Body of pancreas (tissue), 4 donors: ENCODE data around the gene CMKLR1. TPM values are rescaled to one million over a fixed set of nuclear protein-coding genes. Genes with fewer than 3 reads are reported as not detected.

ENCODE experiments used
- ATAC-seq: fragments of 150-250 bp; one replicate; pipeline ENCODE4 v1.9.1; 2016
- DNase-seq, 4 donors: peaks; one replicate each; pipeline ENCODE4 v3.0.0-alpha.2; 2019
- H3K27ac ChIP-seq, 4 donors: fragments of 200-600 bp; sonication (generic); 1 replicate in 3 of 4; 2 replicates in 1 of 4; pipeline versions ENCODE4 v1.5.1 to v1.6.1; 2016 to 2019; ENCODE audit warnings: mild to moderate bottlenecking in 1 of 4, mixed read lengths in 1 of 4, moderate library complexity in 1 of 4
- H3K27me3 ChIP-seq, 2 donors: fragments of 200-600 bp; sonication (generic); one replicate each; pipeline ENCODE4 v1.6.0; 2016; ENCODE audit warnings: mild to moderate bottlenecking in 1 of 2
- H3K36me3 ChIP-seq, 2 donors: fragments of 200-600 bp; sonication (generic); replicated peaks in 1 of 2; 2 replicates each; pipeline ENCODE4 v1.5.1; 2016; ENCODE audit warnings: low read depth in 2 of 2; ENCODE audit not compliant: insufficient read depth in 1 of 2
- H3K4me1 ChIP-seq: fragments of 200-600 bp; sonication (generic); one replicate; pipeline ENCODE4 v1.6.0; 2016
- H3K4me3 ChIP-seq, 2 donors: fragments of 200-600 bp; sonication (generic); 1 replicate in 1 of 2; 2 replicates in 1 of 2; pipeline ENCODE4 v1.5.1; 2016 to 2019
- H3K9me3 ChIP-seq, 3 donors: fragments of 200-600 bp; sonication (generic); 1 replicate in 2 of 3; 2 replicates in 1 of 3; pipeline ENCODE4 v1.5.1; 2016
- POLR2A ChIP-seq, 3 donors: fragments of 450-650 bp; IDR thresholded peaks; one replicate each; pipeline ENCODE4 v1.6.1; 2016; ENCODE audit warnings: antibody characterized with exemption in 3 of 3, mild to moderate bottlenecking in 2 of 3
- WGBS, 2 donors: methylation state at CpG; one replicate each; pipeline ENCODE4 v1.1.5; 2017; 5-methylcytosine and 5-hydroxymethylcytosine counted together
- intact Hi-C: fragments of 100-400 bp; cut with DNase I; formaldehyde crosslinking; loops from one replicate; pipeline ENCODE4 v1.15.1; 2023
- total RNA-seq, 2 donors: library from RNA; depleted of rRNA; stranded (reverse); fragments of >200 nt; gene quantifications; one replicate each; pipeline ENCODE4 v1.1.0, GENCODE V29; 2016
- TF ChIP-seq, protein P1 (sequence below), 7 experiments: fragments of 450-650 bp in 4 of 7; fragments of 200-600 bp in 3 of 7; sonication (generic) in 3 of 7; IDR thresholded peaks; one replicate each; pipeline ENCODE4 v1.5.1; 2016 to 2019; ENCODE audit warnings: antibody characterized with exemption in 7 of 7

The CMKLR1 gene
- total RNA-seq, 2 donors from 2014 or later = 5.3 to 5.7 TPM

DNA sequence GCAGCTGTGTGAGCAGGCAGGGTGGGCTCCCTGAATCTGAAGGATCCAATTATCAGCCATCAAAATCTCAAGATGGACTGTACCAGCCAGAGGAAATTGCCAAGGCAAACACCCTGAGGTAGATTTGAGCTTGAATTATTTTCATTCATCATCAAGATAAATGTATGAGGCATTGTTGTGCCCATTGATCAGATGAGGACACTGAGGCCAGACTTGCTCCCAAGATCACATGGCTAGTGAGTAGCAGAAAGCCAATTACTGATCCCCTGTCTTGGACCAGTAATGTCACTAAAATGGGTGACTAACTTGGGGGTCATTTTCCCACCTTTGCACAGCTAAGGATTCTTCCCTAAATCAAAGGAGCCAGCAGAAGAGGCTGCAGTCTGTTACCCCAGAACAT, 20.9 kb upstream of the CMKLR1 start:
- Histone ChIP-seq H3K4me1 (no peaks in the 10 kb centered on the region), H3K27ac (no peak overlapping the region), H3K27me3 (no peaks in the 10 kb centered on the region), H3K36me3 (no peaks in the 10 kb centered on the region), H3K9me3 (no peaks in the 10 kb centered on the region), H3K4me3 (no peak overlapping the region)
- intact Hi-C loops = no loop called here
- TF ChIP-seq, protein P1, sequence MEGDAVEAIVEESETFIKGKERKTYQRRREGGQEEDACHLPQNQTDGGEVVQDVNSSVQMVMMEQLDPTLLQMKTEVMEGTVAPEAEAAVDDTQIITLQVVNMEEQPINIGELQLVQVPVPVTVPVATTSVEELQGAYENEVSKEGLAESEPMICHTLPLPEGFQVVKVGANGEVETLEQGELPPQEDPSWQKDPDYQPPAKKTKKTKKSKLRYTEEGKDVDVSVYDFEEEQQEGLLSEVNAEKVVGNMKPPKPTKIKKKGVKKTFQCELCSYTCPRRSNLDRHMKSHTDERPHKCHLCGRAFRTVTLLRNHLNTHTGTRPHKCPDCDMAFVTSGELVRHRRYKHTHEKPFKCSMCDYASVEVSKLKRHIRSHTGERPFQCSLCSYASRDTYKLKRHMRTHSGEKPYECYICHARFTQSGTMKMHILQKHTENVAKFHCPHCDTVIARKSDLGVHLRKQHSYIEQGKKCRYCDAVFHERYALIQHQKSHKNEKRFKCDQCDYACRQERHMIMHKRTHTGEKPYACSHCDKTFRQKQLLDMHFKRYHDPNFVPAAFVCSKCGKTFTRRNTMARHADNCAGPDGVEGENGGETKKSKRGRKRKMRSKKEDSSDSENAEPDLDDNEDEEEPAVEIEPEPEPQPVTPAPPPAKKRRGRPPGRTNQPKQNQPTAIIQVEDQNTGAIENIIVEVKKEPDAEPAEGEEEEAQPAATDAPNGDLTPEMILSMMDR (IDR thresholded peaks at IDR 0.05) = no peak
- no peak for TF ChIP-seq POLR2A (IDR thresholded peaks at IDR 0.05)
- DNase-seq = no peak
- no peak for ATAC-seq

DNA sequence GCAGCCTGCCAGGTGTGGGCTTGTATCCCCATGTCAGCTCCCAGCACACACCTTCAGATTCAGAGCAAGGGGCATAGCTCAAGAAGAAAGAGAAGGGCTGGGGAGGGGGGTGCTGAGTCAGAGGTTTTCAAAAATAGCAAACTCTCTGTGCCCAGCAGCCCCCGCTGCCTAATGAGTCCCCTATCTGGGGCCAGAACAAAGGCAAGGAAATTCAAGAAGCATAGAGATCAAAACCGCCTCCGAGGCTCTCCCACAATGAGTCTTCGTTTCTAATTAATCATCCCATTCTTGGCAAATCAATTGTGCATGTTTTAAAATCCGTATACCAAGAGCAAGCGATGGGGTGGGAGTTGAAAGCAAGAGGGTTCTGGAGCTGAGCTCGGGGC, 19.5 kb upstream of the CMKLR1 start:
- Histone ChIP-seq H3K36me3 (no peaks in the 10 kb centered on the region), H3K27ac (no peak overlapping the region), H3K27me3 (no peaks in the 10 kb centered on the region), H3K9me3 (no peaks in the 10 kb centered on the region), H3K4me1 (no peaks in the 10 kb centered on the region), H3K4me3 (no peak overlapping the region)
- no peak for TF ChIP-seq POLR2A (IDR thresholded peaks at IDR 0.05)
- DNase-seq (no peak), ATAC-seq (no peak)
- 20 to 34% methylated on average over 7 of the region's 7 CpGs for WGBS, 2 donors
- intact Hi-C loops = no loop called here

DNA sequence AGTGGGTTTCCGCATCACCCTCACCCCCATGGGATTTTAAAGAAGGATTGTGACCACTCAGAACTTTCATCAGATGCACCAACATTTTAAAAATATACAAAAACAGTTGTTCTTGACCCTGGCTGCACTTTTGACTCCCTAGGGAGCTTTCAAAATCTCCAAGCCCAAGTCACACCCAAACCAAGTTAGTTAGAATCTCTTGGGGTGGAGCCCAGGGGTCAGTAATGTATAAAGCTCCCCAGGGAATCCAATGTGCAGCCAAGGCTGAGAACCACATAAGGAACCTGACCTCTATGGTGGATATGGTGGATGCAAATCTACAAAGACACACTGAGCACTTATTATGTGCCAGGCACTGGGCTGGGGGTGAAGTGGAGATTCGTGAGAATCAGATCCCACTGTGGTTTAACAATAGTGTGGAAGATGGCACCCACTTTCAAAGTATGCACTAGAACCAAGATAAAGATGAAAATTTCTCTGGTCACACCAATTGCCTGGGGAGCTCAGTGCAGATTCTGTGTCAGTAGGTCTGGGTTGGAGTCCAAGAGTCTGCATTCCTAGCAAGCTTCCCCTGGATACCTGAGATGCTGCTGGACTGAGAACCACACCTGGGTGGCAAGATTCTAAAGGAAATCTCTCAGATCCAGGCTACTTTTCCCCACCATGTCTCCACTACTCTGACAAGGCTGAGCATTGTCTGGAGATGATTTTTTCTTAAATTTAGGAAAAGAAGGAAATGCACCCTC, 18.9 kb upstream of the CMKLR1 start:
- Histone ChIP-seq H3K4me3 (no peak overlapping the region), H3K9me3 (no peaks in the 10 kb centered on the region), H3K27ac (no peak overlapping the region), H3K27me3 (no peaks in the 10 kb centered on the region), H3K4me1 (no peaks in the 10 kb centered on the region), H3K36me3 (no peaks in the 10 kb centered on the region)
- no peak for ATAC-seq
- TF ChIP-seq, protein P1 (IDR thresholded peaks at IDR 0.05) = no peak
- TF ChIP-seq POLR2A (IDR thresholded peaks at IDR 0.05) = no peak
- 64 to 79% methylated on average over 2 of the region's 2 CpGs for WGBS, 2 donors
- DNase-seq = no peak
- intact Hi-C loops = no loop called here

DNA sequence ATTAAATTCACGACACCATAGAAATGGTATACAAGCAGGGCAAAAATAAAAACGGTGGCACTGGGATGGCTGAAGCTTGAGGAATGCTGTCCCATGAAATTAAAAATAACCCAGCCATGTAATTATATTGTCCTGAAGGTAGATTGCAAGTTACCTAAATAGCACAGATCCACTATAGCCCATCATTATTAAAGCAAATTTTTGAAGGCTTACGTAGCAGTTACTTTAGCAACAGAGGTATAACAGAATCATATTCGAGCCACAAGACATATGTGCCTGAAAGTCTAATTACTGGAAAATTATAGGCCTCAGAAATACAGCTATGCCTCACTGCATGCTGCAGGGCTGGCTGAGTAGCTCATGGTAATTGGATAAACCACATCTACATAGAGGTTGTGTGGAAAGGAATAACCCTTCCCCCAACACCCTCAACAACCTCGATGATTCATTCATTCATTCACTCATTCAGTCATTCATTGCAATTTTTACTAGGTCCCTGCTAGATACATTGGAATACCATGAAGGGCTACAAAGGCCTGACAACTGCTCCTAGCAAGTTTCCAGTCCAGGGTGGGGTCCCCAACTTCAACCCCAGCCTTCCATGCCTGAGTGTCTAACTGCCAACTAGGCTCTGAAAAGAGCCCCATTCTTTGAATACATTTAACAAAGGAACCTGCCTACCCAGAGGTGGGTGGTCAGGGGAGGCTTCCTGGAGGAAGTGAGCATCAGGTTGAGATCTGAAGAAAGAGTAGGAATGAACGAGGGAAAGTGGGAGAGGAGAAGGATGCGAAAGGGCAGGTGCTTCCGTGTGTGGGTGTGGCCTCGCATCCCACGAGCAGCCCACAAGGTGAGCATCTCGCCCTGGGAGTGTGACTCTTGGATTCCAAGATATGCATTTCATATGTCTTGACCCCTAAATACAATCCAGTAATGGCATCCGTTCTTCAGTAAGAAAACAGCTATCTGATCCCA, 18.0 kb upstream of the CMKLR1 start:
- ATAC-seq (no peak), DNase-seq (no peak)
- H3K4me3 ChIP-seq = no peak overlapping the region
- H3K27ac ChIP-seq = no peak overlapping the region
- no peak for TF ChIP-seq POLR2A (IDR thresholded peaks at IDR 0.05)
- TF ChIP-seq, protein P1 (IDR thresholded peaks at IDR 0.05) = no peak
- 63 to 66% methylated on average over 12 of the region's 12 CpGs for WGBS, 2 donors
- H3K27me3 ChIP-seq = no peaks in the 10 kb centered on the region
- no peaks in the 10 kb centered on the region for H3K9me3 ChIP-seq
- no peaks in the 10 kb centered on the region for H3K36me3 ChIP-seq
- no peaks in the 10 kb centered on the region for H3K4me1 ChIP-seq
- intact Hi-C loops = no loop called here

DNA sequence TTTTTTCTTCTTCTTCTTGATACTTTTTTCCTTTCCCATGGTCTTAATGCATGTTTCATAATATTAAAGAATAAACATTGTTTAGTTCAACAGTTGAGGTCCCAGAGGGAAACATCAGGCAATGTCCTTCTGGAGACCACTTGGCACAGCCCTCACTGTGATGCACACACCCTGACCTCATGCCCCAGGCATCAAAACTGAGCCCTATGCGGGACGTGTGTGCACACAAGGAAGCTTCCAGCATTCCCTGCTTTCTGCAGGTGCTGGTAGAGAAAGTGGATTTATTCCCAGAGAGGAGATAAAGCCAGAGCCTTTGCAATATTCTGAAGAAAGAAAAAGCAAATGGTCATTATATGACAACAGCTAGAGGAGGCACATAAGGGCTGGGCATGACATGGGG, 16.0 kb upstream of the CMKLR1 start:
- intact Hi-C loops = no loop called here
- no peaks in the 10 kb centered on the region for H3K27me3 ChIP-seq
- no peak overlapping the region for H3K4me3 ChIP-seq
- H3K27ac ChIP-seq = no peak overlapping the region
- H3K36me3 ChIP-seq = no peaks in the 10 kb centered on the region
- 51 to 59% methylated on average over 2 of the region's 2 CpGs for WGBS, 2 donors
- no peaks in the 10 kb centered on the region for H3K4me1 ChIP-seq
- ATAC-seq (no peak), DNase-seq (no peak)
- no peaks in the 10 kb centered on the region for H3K9me3 ChIP-seq
- TF ChIP-seq POLR2A (IDR thresholded peaks at IDR 0.05) = no peak
- TF ChIP-seq, protein P1 (IDR thresholded peaks at IDR 0.05) = no peak
